Nephron progenitor cell (in vitro differentiated cells): ENCODE data around the gene USP2.

Experiments used
- DNase-seq: peaks from one replicate; pipeline ENCODE4 v3.0.0; 2021
- H3K27ac Mint-ChIP-seq: 2 replicates; pipeline ENCODE4 v1.8.0; 2021; ENCODE audit warnings: mild to moderate bottlenecking, moderate library complexity, mixed read lengths
- H3K27me3 Mint-ChIP-seq: 2 replicates; pipeline ENCODE4 v1.8.0; 2021; ENCODE audit warnings: mild to moderate bottlenecking, low read depth, mixed read lengths; ENCODE audit not compliant: poor library complexity
- H3K36me3 Mint-ChIP-seq: 2 replicates; pipeline ENCODE4 v1.8.0; 2021; ENCODE audit warnings: low read depth, mixed read lengths
- H3K4me1 Mint-ChIP-seq: 2 replicates; pipeline ENCODE4 v1.8.0; 2021; ENCODE audit warnings: mixed read lengths
- H3K4me3 Mint-ChIP-seq: 2 replicates; pipeline ENCODE4 v1.8.0; 2021; ENCODE audit warnings: mild to moderate bottlenecking, moderate library complexity, mixed read lengths
- H3K9me3 Mint-ChIP-seq: 2 replicates; pipeline ENCODE4 v1.8.0; 2021; ENCODE audit warnings: mild to moderate bottlenecking, moderate library complexity, mixed read lengths
- TF ChIP-seq, protein P1 (sequence below): fragments of 200-600 bp; sonication (generic); IDR thresholded peaks from 2 replicates; pipeline ENCODE4 v1.5.0; 2021; ENCODE audit warnings: antibody characterized with exemption

Gene USP2

DNA sequence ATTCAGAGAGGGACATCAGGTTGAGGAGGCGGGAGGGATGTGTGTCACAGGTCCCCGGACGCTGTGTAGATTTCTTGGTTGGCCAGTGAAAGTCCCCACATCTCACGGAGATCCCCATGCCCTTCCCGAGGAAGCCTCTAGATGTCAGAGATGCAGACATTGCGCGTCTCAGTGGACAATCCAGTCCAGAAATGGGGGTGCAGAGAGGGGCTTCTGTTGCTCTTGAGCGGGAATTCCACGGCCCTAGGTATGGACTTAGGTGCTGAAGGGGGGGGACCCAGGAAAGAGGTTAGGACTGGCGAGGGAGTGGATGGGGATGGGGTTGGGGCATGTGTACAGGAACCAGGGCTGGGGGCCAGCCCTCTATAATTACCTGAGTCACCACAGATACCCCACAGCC lies 34.5 kb upstream of the USP2 start:
- H3K36me3 Mint-ChIP-seq: peaks cover 18% of the 10 kb centered on the region

DNA sequence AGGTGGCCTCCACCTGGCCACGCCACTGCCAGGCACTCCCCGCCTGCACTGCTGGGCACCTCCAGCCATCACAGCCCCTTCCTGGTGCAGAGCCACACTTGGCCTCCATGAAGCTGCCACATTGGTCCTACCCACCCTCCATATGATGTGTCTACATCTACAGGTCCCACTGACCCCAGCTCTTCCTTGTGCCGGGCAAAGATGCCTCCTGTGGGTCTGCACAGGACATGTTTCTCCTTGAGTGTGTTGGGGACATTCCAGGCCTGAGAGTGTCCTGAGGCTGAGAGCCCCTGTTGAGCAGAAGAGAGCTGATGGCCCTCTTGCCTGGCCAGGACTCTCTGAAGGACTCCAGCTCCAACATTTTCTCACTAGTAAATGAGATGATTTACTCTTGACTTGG lies 34.0 kb upstream of the USP2 start:
- no peak for DNase-seq
- Mint-ChIP-seq H3K27ac (no peak overlapping the region), H3K9me3 (peaks cover 5% of the 10 kb centered on the region), H3K36me3 (peaks cover 18% of the 10 kb centered on the region), H3K4me1 (peaks cover 17% of the 10 kb centered on the region), H3K27me3 (peaks cover 6% of the 10 kb centered on the region), H3K4me3 (no peak overlapping the region)
- TF ChIP-seq, protein P1, sequence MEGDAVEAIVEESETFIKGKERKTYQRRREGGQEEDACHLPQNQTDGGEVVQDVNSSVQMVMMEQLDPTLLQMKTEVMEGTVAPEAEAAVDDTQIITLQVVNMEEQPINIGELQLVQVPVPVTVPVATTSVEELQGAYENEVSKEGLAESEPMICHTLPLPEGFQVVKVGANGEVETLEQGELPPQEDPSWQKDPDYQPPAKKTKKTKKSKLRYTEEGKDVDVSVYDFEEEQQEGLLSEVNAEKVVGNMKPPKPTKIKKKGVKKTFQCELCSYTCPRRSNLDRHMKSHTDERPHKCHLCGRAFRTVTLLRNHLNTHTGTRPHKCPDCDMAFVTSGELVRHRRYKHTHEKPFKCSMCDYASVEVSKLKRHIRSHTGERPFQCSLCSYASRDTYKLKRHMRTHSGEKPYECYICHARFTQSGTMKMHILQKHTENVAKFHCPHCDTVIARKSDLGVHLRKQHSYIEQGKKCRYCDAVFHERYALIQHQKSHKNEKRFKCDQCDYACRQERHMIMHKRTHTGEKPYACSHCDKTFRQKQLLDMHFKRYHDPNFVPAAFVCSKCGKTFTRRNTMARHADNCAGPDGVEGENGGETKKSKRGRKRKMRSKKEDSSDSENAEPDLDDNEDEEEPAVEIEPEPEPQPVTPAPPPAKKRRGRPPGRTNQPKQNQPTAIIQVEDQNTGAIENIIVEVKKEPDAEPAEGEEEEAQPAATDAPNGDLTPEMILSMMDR: no peak

More for the DNA sequence above, 34.5 kb upstream of the USP2 start:
- H3K27ac Mint-ChIP-seq: no peak overlapping the region
- H3K27me3 Mint-ChIP-seq: peaks cover 10% of the 10 kb centered on the region
- DNase-seq: no peak
- peaks cover 5% of the 10 kb centered on the region for H3K9me3 Mint-ChIP-seq
- H3K4me3 Mint-ChIP-seq: no peak overlapping the region
- TF ChIP-seq, protein P1: no peak
- peaks cover 22% of the 10 kb centered on the region for H3K4me1 Mint-ChIP-seq

DNA sequence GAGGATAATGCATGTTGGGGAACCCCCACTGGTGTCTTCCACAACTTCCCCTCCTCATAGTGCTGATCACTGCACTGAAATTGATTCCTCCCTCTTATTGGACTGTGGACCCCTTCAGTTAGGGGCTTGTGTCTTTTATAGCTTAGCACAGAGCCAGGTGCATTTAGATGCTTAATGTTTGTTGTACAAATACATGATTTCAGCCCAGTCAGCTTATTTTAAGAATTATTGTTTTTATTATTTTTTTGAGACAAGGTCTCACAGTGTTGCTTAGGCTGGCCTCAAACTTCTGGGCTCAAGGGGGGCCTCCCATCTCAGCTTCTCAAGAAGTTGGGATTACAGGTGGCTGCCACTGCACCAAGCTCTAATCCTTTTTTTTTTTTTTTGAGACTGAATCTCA lies 33.2 kb upstream of the USP2 start:
- Mint-ChIP-seq H3K36me3 (peaks cover 15% of the 10 kb centered on the region), H3K9me3 (peaks cover 5% of the 10 kb centered on the region), H3K27ac (no peak overlapping the region), H3K4me3 (no peak overlapping the region), H3K27me3 (peaks cover 10% of the 10 kb centered on the region), H3K4me1 (peaks cover 9% of the 10 kb centered on the region)
- TF ChIP-seq, protein P1: no peak
- DNase-seq: no peak

DNA sequence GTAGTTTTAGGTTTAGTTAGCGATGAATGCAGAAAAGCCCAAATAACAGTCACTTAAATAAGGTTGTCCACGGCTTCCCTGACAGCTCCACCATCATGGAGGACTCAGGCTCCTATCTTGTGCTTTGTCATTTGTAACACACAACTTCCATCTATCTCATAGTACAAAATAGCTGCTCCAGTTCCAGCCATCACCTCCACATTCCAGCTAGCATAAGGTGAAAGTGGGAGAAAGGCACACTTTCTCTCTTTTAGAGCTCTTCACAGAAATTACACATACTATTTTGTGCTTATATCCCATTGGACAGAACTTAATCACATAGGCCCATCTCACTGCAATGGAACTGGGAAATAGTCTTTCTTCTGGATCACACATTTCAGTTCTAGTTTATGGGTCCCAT lies 32.8 kb upstream of the USP2 start:
- Mint-ChIP-seq H3K27ac (no peak overlapping the region), H3K36me3 (peaks cover 10% of the 10 kb centered on the region), H3K27me3 (peaks cover 13% of the 10 kb centered on the region), H3K4me1 (peaks cover 9% of the 10 kb centered on the region), H3K9me3 (peaks cover 5% of the 10 kb centered on the region), H3K4me3 (no peak overlapping the region)
- TF ChIP-seq, protein P1: no peak
- DNase-seq: no peak

DNA sequence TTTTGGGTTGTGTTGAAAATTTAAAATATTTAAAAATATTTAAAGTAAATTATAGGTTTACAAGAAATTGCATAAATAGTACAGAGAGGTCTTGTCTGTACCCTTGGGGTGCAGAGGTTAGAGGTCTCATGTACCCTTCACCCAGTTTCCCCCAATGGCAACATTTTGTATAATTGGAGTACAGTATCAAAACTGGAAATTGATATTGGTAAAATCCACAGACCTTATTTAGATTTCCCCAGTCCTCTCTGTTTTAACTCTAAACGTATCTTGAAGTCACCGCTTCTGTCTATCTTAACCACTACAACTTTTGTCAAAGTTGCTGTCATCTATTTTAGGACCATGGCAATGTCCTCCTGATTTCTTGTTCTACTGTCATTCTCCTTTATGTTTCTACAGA lies 30.6 kb upstream of the USP2 start:
- peaks cover 4% of the 10 kb centered on the region for H3K4me1 Mint-ChIP-seq
- H3K27ac Mint-ChIP-seq: no peak overlapping the region

DNA sequence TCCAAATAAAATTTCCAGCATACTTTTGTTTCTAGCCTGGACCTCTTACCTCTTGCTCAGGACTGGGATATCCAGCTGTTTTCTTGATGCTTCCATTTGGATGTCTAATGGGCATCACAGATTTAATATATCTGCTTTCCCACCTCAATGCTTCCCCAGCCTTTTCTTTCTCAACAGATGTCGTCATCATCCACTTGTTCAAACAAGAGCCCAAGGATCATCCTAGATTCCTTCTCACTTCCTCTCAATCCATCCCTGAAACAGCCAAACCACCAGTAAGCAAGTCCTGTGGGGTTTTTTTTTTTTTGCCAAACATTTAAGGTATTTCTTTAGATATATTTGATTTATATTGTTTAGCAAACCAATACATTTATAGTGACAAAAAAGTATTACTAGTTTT lies 29.0 kb upstream of the USP2 start:
- DNase-seq: no peak
- peaks cover 21% of the 10 kb centered on the region for H3K27me3 Mint-ChIP-seq
- TF ChIP-seq, protein P1: no peak
- H3K36me3 Mint-ChIP-seq: no peaks in the 10 kb centered on the region
- H3K4me3 Mint-ChIP-seq: no peak overlapping the region
- no peak overlapping the region for H3K27ac Mint-ChIP-seq
- peaks cover 5% of the 10 kb centered on the region for H3K9me3 Mint-ChIP-seq
- no peaks in the 10 kb centered on the region for H3K4me1 Mint-ChIP-seq

More for the DNA sequence above, 30.6 kb upstream of the USP2 start:
- no peaks in the 10 kb centered on the region for H3K36me3 Mint-ChIP-seq
- H3K4me3 Mint-ChIP-seq: no peak overlapping the region
- H3K27me3 Mint-ChIP-seq: peaks cover 15% of the 10 kb centered on the region
- no peak for DNase-seq
- TF ChIP-seq, protein P1: no peak
- peaks cover 5% of the 10 kb centered on the region for H3K9me3 Mint-ChIP-seq
